ENCODE data around the gene GPR108. TPM values are rescaled to one million over a fixed set of nuclear protein-coding genes. Genes with fewer than 3 reads are reported as not detected.

The GPR108 gene
- polyA plus RNA-seq, 1 donor from 2014 or later: 24.6 TPM

DNA sequence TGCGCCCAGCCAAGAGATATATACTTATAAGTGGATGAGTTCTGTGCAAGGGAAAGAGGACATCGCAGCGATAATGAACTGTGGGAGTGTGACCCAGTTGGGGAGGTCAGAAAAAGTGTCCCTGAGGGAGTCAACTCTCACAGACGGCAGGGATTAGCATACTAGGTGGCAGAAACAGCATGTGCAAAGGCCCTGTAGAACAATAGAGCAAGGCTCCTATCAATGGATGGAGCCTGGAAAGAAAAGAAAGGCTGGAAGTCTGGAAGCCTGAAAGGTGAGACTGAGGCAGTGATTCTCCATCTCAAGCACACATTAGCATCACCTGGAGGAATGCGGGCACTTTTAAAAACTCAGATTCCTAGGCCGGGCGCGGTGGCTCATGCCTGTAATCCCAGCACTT, 46.0 kb downstream of the GPR108 start:
- H3K4me2 ChIP-seq (ENCODE audit: low read length): no peak overlapping the region
- H3K79me2 ChIP-seq (replicated peaks; ENCODE audit: insufficient read depth, low read length): no peaks in the 10 kb centered on the region
- H4K20me1 ChIP-seq (ENCODE audit: insufficient read depth): no peaks in the 10 kb centered on the region
- H3K36me3 ChIP-seq (ENCODE audit: insufficient read depth, low read length): no peaks in the 10 kb centered on the region
- no peaks in the 10 kb centered on the region for H3F3A ChIP-seq (ENCODE audit: insufficient read depth, low read length, poor library complexity, severe bottlenecking)
- no peak overlapping the region for H3K4me3 ChIP-seq (ENCODE audit: low read length)
- H2AFZ ChIP-seq (ENCODE audit: low read depth, low read length): no peak overlapping the region
- no peaks in the 10 kb centered on the region for H3K27me3 ChIP-seq (ENCODE audit: insufficient read depth, low read depth, low read length)
- H3K9me3 ChIP-seq (ENCODE audit: low read length): no peaks in the 10 kb centered on the region
- TF ChIP-seq, protein P1, sequence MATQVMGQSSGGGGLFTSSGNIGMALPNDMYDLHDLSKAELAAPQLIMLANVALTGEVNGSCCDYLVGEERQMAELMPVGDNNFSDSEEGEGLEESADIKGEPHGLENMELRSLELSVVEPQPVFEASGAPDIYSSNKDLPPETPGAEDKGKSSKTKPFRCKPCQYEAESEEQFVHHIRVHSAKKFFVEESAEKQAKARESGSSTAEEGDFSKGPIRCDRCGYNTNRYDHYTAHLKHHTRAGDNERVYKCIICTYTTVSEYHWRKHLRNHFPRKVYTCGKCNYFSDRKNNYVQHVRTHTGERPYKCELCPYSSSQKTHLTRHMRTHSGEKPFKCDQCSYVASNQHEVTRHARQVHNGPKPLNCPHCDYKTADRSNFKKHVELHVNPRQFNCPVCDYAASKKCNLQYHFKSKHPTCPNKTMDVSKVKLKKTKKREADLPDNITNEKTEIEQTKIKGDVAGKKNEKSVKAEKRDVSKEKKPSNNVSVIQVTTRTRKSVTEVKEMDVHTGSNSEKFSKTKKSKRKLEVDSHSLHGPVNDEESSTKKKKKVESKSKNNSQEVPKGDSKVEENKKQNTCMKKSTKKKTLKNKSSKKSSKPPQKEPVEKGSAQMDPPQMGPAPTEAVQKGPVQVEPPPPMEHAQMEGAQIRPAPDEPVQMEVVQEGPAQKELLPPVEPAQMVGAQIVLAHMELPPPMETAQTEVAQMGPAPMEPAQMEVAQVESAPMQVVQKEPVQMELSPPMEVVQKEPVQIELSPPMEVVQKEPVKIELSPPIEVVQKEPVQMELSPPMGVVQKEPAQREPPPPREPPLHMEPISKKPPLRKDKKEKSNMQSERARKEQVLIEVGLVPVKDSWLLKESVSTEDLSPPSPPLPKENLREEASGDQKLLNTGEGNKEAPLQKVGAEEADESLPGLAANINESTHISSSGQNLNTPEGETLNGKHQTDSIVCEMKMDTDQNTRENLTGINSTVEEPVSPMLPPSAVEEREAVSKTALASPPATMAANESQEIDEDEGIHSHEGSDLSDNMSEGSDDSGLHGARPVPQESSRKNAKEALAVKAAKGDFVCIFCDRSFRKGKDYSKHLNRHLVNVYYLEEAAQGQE (IDR thresholded peaks at IDR 0.05; ENCODE audit: borderline replicate concordance): no peak
- no peaks in the 10 kb centered on the region for H3K9me2 ChIP-seq (ENCODE audit: insufficient read depth, low read length)
- H3K27ac ChIP-seq (ENCODE audit: low read length): no peak overlapping the region
- no peak overlapping the region for H3K9ac ChIP-seq (ENCODE audit: low read length)

DNA sequence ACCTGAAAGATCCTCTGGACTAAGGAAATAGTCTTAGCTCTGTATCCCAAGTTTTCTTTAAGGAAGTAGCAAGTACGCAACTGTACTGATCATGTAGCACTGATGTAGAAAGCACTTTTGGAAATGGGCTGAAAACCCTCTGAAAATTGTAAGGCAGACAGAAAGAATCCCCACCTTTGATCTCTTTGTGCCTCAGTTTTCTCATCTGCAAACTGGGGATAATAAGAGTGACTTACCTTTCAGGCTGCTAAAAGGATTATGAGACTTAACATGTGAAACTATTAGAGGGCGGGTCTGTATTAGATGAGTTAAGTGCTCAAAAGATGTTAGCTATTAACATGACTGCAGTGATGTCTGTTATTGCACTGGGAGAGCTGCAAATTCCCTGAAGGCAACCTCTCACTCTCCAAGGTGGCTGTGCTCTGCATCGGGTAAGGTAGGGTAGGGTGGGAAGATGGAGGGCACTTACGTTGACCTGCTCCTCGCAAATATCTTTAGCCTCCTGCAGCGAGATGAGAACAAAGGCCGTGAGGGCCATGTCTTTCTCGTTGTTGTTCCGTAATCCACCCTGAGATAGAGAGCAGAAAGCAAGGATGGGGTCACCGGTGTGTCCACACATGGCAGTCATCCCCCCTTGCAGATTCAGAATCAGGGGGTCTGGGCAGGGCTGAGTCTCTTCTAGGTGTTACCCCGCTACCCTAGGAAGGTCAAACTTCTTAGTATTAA, 47.1 kb downstream of the GPR108 start:
- no peaks in the 10 kb centered on the region for H3K9me3 ChIP-seq (ENCODE audit: low read length)
- TF ChIP-seq, protein P1 (IDR thresholded peaks at IDR 0.05; ENCODE audit: borderline replicate concordance): no peak
- TF ChIP-seq EP300 (conservative IDR thresholded peaks at IDR 0.05; ENCODE audit: poor library complexity, severe bottlenecking) (no peak), TAF1 (IDR thresholded peaks at IDR 0.05; ENCODE audit: low read depth) (no peak), SMC3 (conservative IDR thresholded peaks at IDR 0.05; ENCODE audit: poor library complexity) (no peak), POLR2AphosphoS5 (IDR thresholded peaks at IDR 0.05) (no peak), RAD21 (conservative IDR thresholded peaks at IDR 0.05) (no peak), MXI1 (conservative IDR thresholded peaks at IDR 0.05; ENCODE audit: poor library complexity, severe bottlenecking) (no peak), EZH2 (IDR thresholded peaks at IDR 0.05; ENCODE audit: borderline replicate concordance, insufficient read depth, low read length, poor library complexity, severe bottlenecking) (no peak)
- TF ChIP-seq, protein P2, sequence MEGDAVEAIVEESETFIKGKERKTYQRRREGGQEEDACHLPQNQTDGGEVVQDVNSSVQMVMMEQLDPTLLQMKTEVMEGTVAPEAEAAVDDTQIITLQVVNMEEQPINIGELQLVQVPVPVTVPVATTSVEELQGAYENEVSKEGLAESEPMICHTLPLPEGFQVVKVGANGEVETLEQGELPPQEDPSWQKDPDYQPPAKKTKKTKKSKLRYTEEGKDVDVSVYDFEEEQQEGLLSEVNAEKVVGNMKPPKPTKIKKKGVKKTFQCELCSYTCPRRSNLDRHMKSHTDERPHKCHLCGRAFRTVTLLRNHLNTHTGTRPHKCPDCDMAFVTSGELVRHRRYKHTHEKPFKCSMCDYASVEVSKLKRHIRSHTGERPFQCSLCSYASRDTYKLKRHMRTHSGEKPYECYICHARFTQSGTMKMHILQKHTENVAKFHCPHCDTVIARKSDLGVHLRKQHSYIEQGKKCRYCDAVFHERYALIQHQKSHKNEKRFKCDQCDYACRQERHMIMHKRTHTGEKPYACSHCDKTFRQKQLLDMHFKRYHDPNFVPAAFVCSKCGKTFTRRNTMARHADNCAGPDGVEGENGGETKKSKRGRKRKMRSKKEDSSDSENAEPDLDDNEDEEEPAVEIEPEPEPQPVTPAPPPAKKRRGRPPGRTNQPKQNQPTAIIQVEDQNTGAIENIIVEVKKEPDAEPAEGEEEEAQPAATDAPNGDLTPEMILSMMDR (IDR thresholded peaks at IDR 0.05; ENCODE audit: poor library complexity, severe bottlenecking): no peak
- H2AFZ ChIP-seq (ENCODE audit: low read depth, low read length): no peak overlapping the region
- no peak overlapping the region for H3K4me3 ChIP-seq (ENCODE audit: low read length)
- H3F3A ChIP-seq (ENCODE audit: insufficient read depth, low read length, poor library complexity, severe bottlenecking): no peaks in the 10 kb centered on the region
- no peaks in the 10 kb centered on the region for H4K20me1 ChIP-seq (ENCODE audit: insufficient read depth)
- H3K9me2 ChIP-seq (ENCODE audit: insufficient read depth, low read length): no peaks in the 10 kb centered on the region
- H3K36me3 ChIP-seq (ENCODE audit: insufficient read depth, low read length): no peaks in the 10 kb centered on the region
- no peak overlapping the region for H3K27ac ChIP-seq (ENCODE audit: low read length)
- no peaks in the 10 kb centered on the region for H3K79me2 ChIP-seq (replicated peaks; ENCODE audit: insufficient read depth, low read length)
- no peak overlapping the region for H3K9ac ChIP-seq (ENCODE audit: low read length)
- H3K27me3 ChIP-seq (ENCODE audit: insufficient read depth, low read depth, low read length): no peaks in the 10 kb centered on the region
- H3K4me2 ChIP-seq (ENCODE audit: low read length): no peak overlapping the region
